C4-2B (cell line): ENCODE data around the gene MCRIP1.

ENCODE experiments used
- CTCF ChIP-seq: fragments of 450-650 bp; conservative IDR thresholded peaks from 2 replicates; pipeline ENCODE4 v1.5.1; 2017; ENCODE audit warnings: mild to moderate bottlenecking
- ZFX ChIP-seq: fragments of 450-650 bp; IDR thresholded peaks from 2 replicates; pipeline ENCODE4 v1.6.1; 2017

GRCh38 chr17:81801327-81801726 is 31.8 kb downstream of the MCRIP1 start:
- no peak for TF ChIP-seq CTCF
- no peak for TF ChIP-seq ZFX
